Measurements from ENCODE around the gene TXLNB.

DNA sequence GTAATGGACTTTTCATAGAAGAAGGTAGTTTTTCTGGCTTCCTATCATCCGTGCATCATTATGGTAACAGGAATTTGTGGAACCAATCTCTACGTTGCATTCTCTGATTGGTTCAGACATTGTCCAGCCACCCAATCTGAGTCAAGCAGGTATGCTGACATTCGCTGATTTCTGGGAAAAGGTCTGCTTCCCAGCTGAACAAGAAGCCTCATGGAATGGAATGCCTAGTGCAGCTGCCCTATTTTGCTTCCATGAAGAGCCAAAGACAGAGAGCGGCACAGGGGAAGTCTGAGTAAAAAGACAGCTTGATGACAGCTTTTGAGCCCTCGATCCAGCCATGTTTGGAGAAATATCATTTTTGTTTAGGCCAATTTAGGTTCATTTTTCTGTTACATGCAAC, 38.5 kb upstream of the TXLNB start:
- TF ChIP-seq POLR2AphosphoS5 (IDR thresholded peaks at IDR 0.05) = no peak
- TF ChIP-seq, protein P1, sequence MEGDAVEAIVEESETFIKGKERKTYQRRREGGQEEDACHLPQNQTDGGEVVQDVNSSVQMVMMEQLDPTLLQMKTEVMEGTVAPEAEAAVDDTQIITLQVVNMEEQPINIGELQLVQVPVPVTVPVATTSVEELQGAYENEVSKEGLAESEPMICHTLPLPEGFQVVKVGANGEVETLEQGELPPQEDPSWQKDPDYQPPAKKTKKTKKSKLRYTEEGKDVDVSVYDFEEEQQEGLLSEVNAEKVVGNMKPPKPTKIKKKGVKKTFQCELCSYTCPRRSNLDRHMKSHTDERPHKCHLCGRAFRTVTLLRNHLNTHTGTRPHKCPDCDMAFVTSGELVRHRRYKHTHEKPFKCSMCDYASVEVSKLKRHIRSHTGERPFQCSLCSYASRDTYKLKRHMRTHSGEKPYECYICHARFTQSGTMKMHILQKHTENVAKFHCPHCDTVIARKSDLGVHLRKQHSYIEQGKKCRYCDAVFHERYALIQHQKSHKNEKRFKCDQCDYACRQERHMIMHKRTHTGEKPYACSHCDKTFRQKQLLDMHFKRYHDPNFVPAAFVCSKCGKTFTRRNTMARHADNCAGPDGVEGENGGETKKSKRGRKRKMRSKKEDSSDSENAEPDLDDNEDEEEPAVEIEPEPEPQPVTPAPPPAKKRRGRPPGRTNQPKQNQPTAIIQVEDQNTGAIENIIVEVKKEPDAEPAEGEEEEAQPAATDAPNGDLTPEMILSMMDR (IDR thresholded peaks at IDR 0.05) = no peak

Measured in prostate gland (tissue), 2 donors.